Cardiac fibroblast (primary cell): ENCODE data around the gene DVL1.

ENCODE experiments used
- DNase-seq, 2 donors: peaks; one replicate each; pipeline versions ENCODE4 v3.0.0 to v3.0.0-alpha.2; 2010; ENCODE audit warnings: low read depth in 2 of 2
- H3K4me3 ChIP-seq, 2 donors: replicated peaks in 1 of 2; 1 replicate in 1 of 2; 2 replicates in 1 of 2; pipeline ENCODE4 v1.5.1; 2011; ENCODE audit warnings: low read depth in 2 of 2, low read length in 2 of 2, mild to moderate bottlenecking in 2 of 2, moderate library complexity in 1 of 2
- TF ChIP-seq, protein P1 (sequence below): IDR thresholded peaks from one replicate; pipeline ENCODE4 v1.5.1; 2011; ENCODE audit warnings: low read depth, mild to moderate bottlenecking, low read length, inconsistent platforms

Gene DVL1

DNA sequence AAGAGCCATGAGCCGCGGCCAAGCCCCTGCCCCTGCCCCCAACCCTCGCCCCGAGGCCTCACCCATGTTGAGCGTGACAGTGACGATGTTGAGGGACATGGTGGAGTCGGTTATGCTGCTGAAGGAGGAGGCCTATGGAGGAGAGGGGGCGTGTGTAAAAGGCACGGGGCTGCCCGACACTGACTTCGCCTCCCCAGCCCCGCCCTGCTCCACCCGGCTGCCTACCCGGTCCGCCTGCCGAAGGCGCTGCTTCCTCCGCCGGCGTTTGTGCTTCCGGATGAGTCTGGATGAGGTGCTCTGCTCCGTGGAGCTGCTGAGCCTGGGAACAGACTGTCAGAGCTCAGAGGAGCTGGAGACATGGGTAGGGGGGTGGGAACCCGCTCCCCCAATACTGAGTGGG is 9.0 kb downstream of the DVL1 start:
- no peak for DNase-seq
- TF ChIP-seq, protein P1, sequence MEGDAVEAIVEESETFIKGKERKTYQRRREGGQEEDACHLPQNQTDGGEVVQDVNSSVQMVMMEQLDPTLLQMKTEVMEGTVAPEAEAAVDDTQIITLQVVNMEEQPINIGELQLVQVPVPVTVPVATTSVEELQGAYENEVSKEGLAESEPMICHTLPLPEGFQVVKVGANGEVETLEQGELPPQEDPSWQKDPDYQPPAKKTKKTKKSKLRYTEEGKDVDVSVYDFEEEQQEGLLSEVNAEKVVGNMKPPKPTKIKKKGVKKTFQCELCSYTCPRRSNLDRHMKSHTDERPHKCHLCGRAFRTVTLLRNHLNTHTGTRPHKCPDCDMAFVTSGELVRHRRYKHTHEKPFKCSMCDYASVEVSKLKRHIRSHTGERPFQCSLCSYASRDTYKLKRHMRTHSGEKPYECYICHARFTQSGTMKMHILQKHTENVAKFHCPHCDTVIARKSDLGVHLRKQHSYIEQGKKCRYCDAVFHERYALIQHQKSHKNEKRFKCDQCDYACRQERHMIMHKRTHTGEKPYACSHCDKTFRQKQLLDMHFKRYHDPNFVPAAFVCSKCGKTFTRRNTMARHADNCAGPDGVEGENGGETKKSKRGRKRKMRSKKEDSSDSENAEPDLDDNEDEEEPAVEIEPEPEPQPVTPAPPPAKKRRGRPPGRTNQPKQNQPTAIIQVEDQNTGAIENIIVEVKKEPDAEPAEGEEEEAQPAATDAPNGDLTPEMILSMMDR, result no peak
- H3K4me3 ChIP-seq, result no peak overlapping the region

DNA sequence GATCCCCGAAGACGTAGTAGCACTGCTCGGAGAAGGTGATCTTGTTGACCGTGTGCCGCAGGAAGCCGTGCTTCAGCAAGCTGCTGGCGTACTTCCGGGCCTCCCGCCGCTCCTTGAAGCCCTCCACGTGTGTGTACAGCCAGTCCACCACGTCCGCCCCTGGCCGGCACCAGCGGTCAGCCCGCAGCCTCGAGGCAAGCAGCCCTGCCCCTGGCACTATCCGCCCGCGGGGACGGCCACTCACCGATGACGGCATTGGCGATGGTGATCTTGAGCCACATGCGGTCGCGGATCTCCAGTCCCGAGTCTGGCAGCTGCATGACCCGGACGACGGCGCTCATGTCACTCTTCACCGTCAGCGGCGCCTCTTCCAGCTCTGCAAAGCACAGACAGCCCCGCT is 10.9 kb downstream of the DVL1 start:
- H3K4me3 ChIP-seq, result no peak overlapping the region
- no peak for DNase-seq
- TF ChIP-seq, protein P1, result no peak

DNA sequence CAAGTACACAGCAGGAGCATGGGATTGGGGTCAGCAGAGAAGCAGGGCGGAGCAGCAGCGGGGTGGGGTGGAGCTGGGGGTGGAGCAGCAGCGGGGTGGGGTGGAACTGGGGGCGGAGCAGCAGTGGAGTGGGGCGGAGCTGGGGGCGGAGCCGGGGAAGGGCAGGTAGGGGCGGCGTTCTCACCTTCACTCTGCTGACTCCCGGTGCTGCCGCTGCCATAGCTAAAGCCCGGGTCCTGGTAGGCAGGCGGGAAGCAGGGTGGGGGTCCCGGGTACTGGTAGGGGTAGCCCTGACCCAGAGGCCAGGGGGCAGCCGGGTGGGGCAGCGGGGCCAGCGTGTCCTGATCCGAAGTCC is 11.4 kb downstream of the DVL1 start:
- no peak for DNase-seq
- TF ChIP-seq, protein P1, result no peak
- no peak overlapping the region for H3K4me3 ChIP-seq

DNA sequence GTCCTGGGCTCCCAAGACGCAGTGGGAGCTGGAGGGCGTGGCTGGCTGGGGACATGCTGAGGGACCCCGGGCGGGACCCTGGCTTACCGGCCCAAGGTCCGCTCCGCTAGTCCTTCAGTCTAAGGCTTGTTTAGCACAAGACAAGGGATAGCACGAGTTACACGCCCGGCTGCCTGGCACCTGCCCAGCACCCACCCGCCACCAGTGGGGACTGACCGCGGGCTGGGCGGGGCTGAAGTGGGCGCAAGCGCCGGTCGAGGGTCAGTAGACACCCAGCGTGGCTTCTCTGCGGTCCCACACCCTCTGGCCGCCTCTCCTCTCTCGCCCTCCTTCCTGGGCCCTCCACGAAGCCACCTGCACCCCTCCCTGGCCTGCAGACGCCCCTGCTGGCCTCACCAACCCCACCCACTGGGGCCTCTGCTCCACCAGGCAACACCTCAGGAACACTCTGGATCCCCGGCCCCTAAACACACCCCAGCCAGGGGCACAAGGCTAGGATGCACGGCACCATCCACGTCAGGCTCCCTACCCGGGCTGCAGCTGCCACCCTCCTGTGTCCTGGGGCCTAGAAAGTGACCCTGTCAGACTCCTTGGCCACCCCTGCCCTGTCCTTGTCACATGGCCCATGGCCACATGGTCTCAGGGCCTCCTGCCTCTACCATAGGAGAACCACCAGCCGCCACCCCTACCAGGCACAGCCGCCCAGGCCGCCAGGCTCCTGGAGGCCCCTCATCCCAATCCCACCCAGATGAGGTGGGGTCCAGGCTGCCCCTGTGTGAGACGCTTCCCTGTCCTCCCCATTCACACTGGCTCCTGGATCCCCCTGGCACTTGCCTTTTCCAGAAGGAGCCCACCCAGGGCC is 12.1 kb downstream of the DVL1 start:
- TF ChIP-seq, protein P1, result no peak
- no peak for DNase-seq
- no peak overlapping the region for H3K4me3 ChIP-seq

DNA sequence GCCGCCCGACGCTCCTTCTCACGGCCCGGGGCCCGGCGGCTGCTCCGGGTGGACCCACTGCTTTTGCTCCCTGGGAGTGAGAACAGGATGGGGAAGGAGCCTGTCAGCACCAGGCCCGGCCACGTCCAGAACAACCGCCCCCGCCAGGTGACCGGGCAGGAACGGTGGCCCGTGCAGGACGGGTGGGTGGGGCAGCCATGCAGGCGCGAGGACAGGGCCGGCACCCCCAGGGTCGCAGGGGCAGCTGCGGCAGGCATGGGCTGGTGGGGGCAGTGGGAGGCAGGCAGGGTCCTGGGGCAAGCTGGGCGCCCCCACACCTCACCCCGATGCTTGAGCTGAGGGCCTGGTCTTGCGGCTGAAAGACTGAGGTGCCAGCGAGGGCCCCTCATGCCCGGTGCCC is 12.8 kb downstream of the DVL1 start:
- TF ChIP-seq, protein P1, result no peak
- no peak for DNase-seq
- H3K4me3 ChIP-seq, result no peak overlapping the region

DNA sequence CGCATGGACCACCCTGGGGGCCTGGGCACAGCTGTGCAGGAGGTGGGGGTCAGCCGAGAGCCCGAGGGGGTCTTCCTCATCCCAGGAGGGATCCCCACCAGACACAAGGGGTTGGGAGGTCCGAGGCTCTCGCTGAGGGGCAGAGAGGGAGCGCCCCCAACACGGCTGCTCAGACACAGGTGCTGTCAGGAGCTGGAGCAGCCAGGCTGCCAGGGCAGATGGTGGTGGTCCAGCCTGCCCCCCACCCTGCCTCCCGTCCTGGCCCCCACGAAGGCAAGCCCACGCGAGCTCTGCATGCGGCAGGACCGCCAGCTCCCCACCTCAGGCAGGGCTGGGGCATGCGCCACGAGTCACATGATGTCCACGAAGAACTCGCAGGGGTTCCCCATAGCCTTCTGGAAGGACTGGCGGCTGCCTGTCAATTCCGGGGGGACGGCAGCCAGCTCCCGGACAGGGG is 13.4 kb downstream of the DVL1 start:
- TF ChIP-seq, protein P1, result no peak
- DNase-seq, result no peak
- no peak overlapping the region for H3K4me3 ChIP-seq
